Globus pallidus (tissue), 1 donor: ENCODE results near the gene UQCC2.

ENCODE experiments used
- DNase-seq: peaks from one replicate; pipeline ENCODE4 v3.0.0-alpha.2; 2015; ENCODE audit warnings: low spot score

UQCC2 gene

DNA sequence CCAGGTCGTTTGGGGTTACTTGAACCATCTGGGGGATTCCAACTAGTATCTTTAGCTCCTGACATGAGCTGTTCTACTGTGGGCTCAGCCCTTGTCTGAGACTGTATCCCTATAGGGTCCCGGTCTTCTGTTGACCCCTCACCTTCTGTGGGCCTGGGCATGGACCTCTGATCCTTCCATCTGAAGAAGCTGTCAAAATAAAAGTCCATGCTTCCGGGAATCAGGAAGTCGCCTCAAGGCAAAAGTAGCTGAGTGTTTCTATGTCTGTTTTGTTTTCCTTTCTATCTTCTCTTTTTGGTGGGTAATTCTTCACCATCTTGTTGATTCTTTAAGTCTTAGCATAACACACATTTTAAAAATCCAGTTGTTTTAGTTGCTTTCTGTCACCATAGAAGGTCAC, 60.1 kb downstream of the UQCC2 start:
- no peak for DNase-seq
